Measurements from ENCODE around the gene ENTPD7. TPM values are rescaled to one million over a fixed set of nuclear protein-coding genes. Genes with fewer than 3 reads are reported as not detected.

Gene ENTPD7
- total and polyA plus RNA-seq, 2 experiments from 2014 or later = 18.6 to 53.3 TPM

DNA sequence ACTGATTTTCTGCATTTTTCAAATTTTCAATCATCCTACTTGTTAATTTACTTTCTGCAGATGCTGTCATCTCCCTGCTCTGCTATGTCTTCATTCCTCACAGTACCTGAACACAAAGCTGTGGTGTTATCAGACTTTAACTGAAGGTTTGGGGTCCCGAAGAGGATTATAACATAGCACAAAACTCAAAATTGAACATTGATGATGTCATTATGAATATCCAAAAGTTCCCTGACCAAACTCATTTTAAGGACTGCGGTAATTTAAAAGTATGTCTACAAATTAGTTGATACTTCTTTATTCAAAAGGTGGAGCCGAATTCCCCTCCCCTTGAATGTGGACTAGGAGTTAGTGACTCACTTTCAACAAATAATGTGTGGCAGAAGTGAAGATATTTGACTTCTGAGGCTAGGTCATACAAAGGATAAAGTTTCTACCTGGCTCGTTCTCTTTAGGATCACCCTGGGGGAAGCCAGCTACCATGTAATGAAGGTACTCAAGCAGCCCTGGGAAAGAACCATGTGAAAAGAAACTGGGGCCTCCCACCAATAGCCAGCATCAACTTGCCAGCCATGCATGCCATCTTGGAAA, 6.4 kb upstream of the ENTPD7 start:
- H3K27ac ChIP-seq = no peak overlapping the region
- H3K79me2 ChIP-seq = no peaks in the 10 kb centered on the region
- TF ChIP-seq EZH2 (IDR thresholded peaks at IDR 0.05; ENCODE audit: borderline replicate concordance) (no peak), EZH2phosphoT487 (IDR thresholded peaks at IDR 0.05; ENCODE audit: low read depth, severe bottlenecking, unreplicated experiment) (no peak)
- TF ChIP-seq, protein P1, sequence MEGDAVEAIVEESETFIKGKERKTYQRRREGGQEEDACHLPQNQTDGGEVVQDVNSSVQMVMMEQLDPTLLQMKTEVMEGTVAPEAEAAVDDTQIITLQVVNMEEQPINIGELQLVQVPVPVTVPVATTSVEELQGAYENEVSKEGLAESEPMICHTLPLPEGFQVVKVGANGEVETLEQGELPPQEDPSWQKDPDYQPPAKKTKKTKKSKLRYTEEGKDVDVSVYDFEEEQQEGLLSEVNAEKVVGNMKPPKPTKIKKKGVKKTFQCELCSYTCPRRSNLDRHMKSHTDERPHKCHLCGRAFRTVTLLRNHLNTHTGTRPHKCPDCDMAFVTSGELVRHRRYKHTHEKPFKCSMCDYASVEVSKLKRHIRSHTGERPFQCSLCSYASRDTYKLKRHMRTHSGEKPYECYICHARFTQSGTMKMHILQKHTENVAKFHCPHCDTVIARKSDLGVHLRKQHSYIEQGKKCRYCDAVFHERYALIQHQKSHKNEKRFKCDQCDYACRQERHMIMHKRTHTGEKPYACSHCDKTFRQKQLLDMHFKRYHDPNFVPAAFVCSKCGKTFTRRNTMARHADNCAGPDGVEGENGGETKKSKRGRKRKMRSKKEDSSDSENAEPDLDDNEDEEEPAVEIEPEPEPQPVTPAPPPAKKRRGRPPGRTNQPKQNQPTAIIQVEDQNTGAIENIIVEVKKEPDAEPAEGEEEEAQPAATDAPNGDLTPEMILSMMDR (IDR thresholded peaks at IDR 0.05; ENCODE audit: poor library complexity) = no peak
- H3K9me3 ChIP-seq (ENCODE audit: low read depth) = no peaks in the 10 kb centered on the region
- no peaks in the 10 kb centered on the region for H4K20me1 ChIP-seq (ENCODE audit: insufficient read depth, poor library complexity, severe bottlenecking)
- DNase-seq (ENCODE audit: low spot score) = no peak
- H2AFZ ChIP-seq = no peak overlapping the region
- 79% methylated on average over 4 of the region's 4 CpGs for WGBS (ENCODE audit: low lambda C conversion rate, missing lambda C conversion rate)
- no peak overlapping the region for H3K4me3 ChIP-seq
- H3K4me1 ChIP-seq (ENCODE audit: insufficient read depth) = peaks cover 4% of the 10 kb centered on the region
- no peaks in the 10 kb centered on the region for H3K36me3 ChIP-seq (replicated peaks; ENCODE audit: insufficient read depth, low read depth)
- H3K9me2 ChIP-seq (replicated peaks; ENCODE audit: insufficient read depth) = no peaks in the 10 kb centered on the region
- H3K4me2 ChIP-seq = no peak overlapping the region
- H3K27me3 ChIP-seq = no peaks in the 10 kb centered on the region

DNA sequence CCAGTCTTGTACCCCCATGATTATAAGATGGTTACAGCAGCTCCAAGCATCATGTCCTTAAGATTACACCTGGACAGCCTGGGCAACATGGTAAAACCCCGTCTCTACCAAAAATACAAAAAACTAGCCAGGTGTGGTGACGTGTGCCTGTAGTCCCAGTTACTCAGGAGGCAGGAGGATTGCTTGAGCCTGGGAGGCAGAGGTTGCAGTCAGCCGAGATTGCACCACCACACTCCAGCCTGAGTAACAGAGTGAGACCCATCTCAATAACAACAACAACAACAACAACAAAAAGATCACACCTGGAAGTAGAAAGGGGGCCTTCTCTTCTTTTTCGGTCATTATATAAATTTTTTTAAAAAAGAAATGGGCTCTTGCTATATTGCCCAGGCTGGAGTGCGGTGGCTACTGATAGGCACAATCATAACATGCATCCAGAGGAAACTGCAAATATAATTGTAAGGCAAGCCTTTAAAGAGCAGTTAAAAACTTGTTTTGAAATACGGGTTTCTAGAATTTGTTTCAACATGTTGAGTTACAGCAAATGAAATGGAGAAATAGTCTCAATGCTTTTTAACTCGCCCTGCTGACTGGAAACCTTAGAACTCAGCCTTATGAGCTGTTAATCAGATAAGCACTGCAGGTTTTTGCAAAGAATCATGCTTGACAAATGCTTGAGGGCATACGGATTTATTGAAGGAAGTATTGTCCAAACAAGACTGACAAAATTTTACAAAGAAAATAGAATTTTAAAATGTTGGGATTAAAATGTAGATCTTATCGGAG, 4.7 kb upstream of the ENTPD7 start:
- Histone ChIP-seq H3K4me2 (no peak overlapping the region), H3K79me2 (peaks cover 1% of the 10 kb centered on the region), H3K9me2 (replicated peaks; ENCODE audit: insufficient read depth) (no peaks in the 10 kb centered on the region), H3K27me3 (no peaks in the 10 kb centered on the region), H3K9me3 (ENCODE audit: low read depth) (no peaks in the 10 kb centered on the region), H3K4me1 (ENCODE audit: insufficient read depth) (no peaks in the 10 kb centered on the region), H3K4me3 (no peak overlapping the region), H2AFZ (no peak overlapping the region), H4K20me1 (ENCODE audit: insufficient read depth, poor library complexity, severe bottlenecking) (no peaks in the 10 kb centered on the region), H3K27ac (no peak overlapping the region), H3K36me3 (replicated peaks; ENCODE audit: insufficient read depth, low read depth) (no peaks in the 10 kb centered on the region)
- 80% methylated on average over 9 of the region's 9 CpGs for WGBS (ENCODE audit: low lambda C conversion rate, missing lambda C conversion rate)
- DNase-seq (ENCODE audit: low spot score) = no peak
- TF ChIP-seq EZH2 (IDR thresholded peaks at IDR 0.05; ENCODE audit: borderline replicate concordance) (no peak), EZH2phosphoT487 (IDR thresholded peaks at IDR 0.05; ENCODE audit: low read depth, severe bottlenecking, unreplicated experiment) (no peak)
- TF ChIP-seq, protein P1 (IDR thresholded peaks at IDR 0.05; ENCODE audit: poor library complexity) = no peak

DNA sequence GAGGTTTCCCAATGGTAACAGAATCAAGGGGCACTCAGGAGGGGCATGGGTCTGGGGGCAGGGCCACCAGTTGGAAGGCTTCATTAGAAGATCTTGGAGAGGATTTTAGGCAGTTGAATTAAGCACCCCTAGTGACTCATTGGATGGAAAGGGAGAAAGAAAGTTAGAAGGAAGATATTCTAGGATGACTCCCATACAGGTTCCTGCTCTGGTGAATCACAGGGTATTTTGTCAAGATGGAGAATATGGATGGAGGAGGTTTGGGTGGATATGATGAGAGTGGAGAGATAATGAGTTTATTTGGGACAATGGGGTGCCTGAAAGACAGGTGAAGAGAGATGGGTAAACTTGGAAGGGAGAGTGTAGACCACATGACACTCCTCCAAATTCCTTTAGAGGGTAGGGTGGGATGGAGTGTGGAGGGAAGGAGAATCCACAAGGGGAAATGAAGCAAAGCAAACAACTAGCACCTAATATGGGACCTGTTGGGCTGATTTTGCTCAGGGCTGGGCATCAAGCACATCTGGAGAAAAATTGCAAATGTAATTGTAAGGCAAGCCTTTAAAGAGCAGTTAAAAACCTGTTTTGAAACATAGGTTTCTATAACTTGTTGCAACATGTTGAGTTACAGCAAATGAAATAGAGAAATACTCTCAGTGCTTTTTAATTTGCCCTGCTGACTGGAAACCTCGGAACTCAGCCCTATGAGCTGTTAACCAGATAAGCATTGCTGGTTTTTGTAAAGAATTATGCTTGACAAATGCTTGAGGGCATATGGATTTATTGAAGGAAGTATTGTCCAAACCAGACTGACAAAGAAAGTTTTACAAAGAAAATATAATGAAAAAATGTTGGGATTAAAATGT, 2.9 kb upstream of the ENTPD7 start:
- DNase-seq (ENCODE audit: low spot score) = no peak
- Histone ChIP-seq H3K9me3 (ENCODE audit: low read depth) (no peaks in the 10 kb centered on the region), H3K27ac (peak overlapping the region; percentile 30), H3K4me1 (ENCODE audit: insufficient read depth) (peaks cover 7% of the 10 kb centered on the region), H3K4me2 (no peak overlapping the region), H3K79me2 (peaks cover 16% of the 10 kb centered on the region), H2AFZ (no peak overlapping the region), H4K20me1 (ENCODE audit: insufficient read depth, poor library complexity, severe bottlenecking) (no peaks in the 10 kb centered on the region), H3K36me3 (replicated peaks; ENCODE audit: insufficient read depth, low read depth) (no peaks in the 10 kb centered on the region), H3K9me2 (replicated peaks; ENCODE audit: insufficient read depth) (no peaks in the 10 kb centered on the region), H3K4me3 (no peak overlapping the region), H3K27me3 (no peaks in the 10 kb centered on the region)
- TF ChIP-seq EZH2 (IDR thresholded peaks at IDR 0.05; ENCODE audit: borderline replicate concordance) = no peak
- no peak for TF ChIP-seq EZH2phosphoT487 (IDR thresholded peaks at IDR 0.05; ENCODE audit: low read depth, severe bottlenecking, unreplicated experiment)
- TF ChIP-seq, protein P1 (IDR thresholded peaks at IDR 0.05; ENCODE audit: poor library complexity) = no peak
- 0% methylated on average over 1 of the region's 1 CpG for WGBS (ENCODE audit: low lambda C conversion rate, missing lambda C conversion rate)

All from hepatocyte (in vitro differentiated cells).